ENCODE measurements around the gene NBL1.

Gene NBL1

GRCh38 chr1:19665496-19666465 is 21.7 kb downstream of the NBL1 start:
- Histone ChIP-seq H3K36me3 (replicated peaks in 1 of 2; ENCODE audit: control insufficient read depth in 2 of 2, insufficient read depth in 2 of 2, low read length in 2 of 2) (no peaks in the 10 kb centered on the region), H2AK5ac (ENCODE audit: low read depth, low read length) (no peak overlapping the region), H3K4me2 (ENCODE audit: insufficient read depth, low read length, poor library complexity, severe bottlenecking) (peak overlapping the region; percentile 89), H3K4me3 (ENCODE audit: low read length in 2 of 2) (peak overlapping the region in 1 of 2 donors; percentile 81), H4K8ac (ENCODE audit: low read depth, low read length) (peak overlapping the region; percentile 45), H2BK12ac (ENCODE audit: low read length) (no peak overlapping the region), H2BK15ac (ENCODE audit: low read length) (peak overlapping the region; percentile 44), H3K9me3 (replicated peaks in 1 of 2; ENCODE audit: control insufficient read depth in 2 of 2, insufficient read depth in 1 of 2, low read depth in 1 of 2, low read length in 2 of 2) (peaks cover 0 to 2% of the 10 kb centered on the region in 2 donors), H2BK120ac (ENCODE audit: low read depth, low read length) (no peak overlapping the region), H3K14ac (ENCODE audit: low read length) (no peak overlapping the region), H3K79me1 (ENCODE audit: low read depth, low read length) (peaks cover 2% of the 10 kb centered on the region), H2AFZ (ENCODE audit: low read length) (peak overlapping the region; percentile 64), H3K27ac (replicated peaks; ENCODE audit: low read length) (no peak overlapping the region), H3K27me3 (ENCODE audit: control insufficient read depth in 3 of 3, insufficient read depth in 3 of 3, low read depth in 1 of 3, low read length in 3 of 3) (peaks cover 20 to 82% (median 45%) of the 10 kb centered on the region in 3 experiments), H2BK5ac (ENCODE audit: low read length) (no peak overlapping the region), H3K4me1 (ENCODE audit: control insufficient read depth in 2 of 2, insufficient read depth in 1 of 2, low read depth in 1 of 2, low read length in 2 of 2) (no peaks in the 10 kb centered on the region), H4K91ac (ENCODE audit: low read depth, low read length, poor library complexity) (no peak overlapping the region), H3K18ac (ENCODE audit: low read length) (peak overlapping the region; percentile 70), H3K9ac (ENCODE audit: low read depth, low read length, poor library complexity) (peak overlapping the region; percentile 7), H3K23ac (ENCODE audit: low read depth, low read length, poor library complexity) (peak overlapping the region; percentile 95), H3K4ac (ENCODE audit: low read length) (no peak overlapping the region)
- DNase-seq (ENCODE audit: low spot score) = no peak
- no CpG with 5 or more reads among the region's 84 CpGs for WGBS, 2 donors (ENCODE audit: extremely low coverage in 2 of 2, insufficient read length in 2 of 2, insufficient replicate concordance in 1 of 2)

- no peak overlapping the region for H3K27ac ChIP-seq (replicated peaks; ENCODE audit: low read length)
- no peak overlapping the region for H2BK5ac ChIP-seq (ENCODE audit: low read length)
- H3K9ac ChIP-seq (ENCODE audit: low read depth, low read length, poor library complexity) = no peak overlapping the region
- H2BK12ac ChIP-seq (ENCODE audit: low read length) = no peak overlapping the region
- H2AK5ac ChIP-seq (ENCODE audit: low read depth, low read length) = no peak overlapping the region
- H3K4me1 ChIP-seq (ENCODE audit: control insufficient read depth in 2 of 2, insufficient read depth in 1 of 2, low read depth in 1 of 2, low read length in 2 of 2) = no peaks in the 10 kb centered on the region
- no peak overlapping the region for H3K18ac ChIP-seq (ENCODE audit: low read length)
- H3K79me1 ChIP-seq (ENCODE audit: low read depth, low read length) = peaks cover 2% of the 10 kb centered on the region
- no peak overlapping the region for H2AFZ ChIP-seq (ENCODE audit: low read length)
- no peak overlapping the region for H3K14ac ChIP-seq (ENCODE audit: low read length)
- H3K4ac ChIP-seq (ENCODE audit: low read length) = no peak overlapping the region
- DNase-seq (ENCODE audit: low spot score) = no peak
- H3K4me3 ChIP-seq (ENCODE audit: low read length in 2 of 2) = no peak overlapping the region
- H3K9me3 ChIP-seq (replicated peaks in 1 of 2; ENCODE audit: control insufficient read depth in 2 of 2, insufficient read depth in 1 of 2, low read depth in 1 of 2, low read length in 2 of 2) = peaks cover 0 to 2% of the 10 kb centered on the region in 2 donors
- no peaks in the 10 kb centered on the region for H3K36me3 ChIP-seq (replicated peaks in 1 of 2; ENCODE audit: control insufficient read depth in 2 of 2, insufficient read depth in 2 of 2, low read length in 2 of 2)
- H3K23ac ChIP-seq (ENCODE audit: low read depth, low read length, poor library complexity) = no peak overlapping the region
- H3K27me3 ChIP-seq (ENCODE audit: control insufficient read depth in 3 of 3, insufficient read depth in 3 of 3, low read depth in 1 of 3, low read length in 3 of 3) = peaks cover 20 to 82% (median 37%) of the 10 kb centered on the region in 3 experiments
- no peak overlapping the region for H4K8ac ChIP-seq (ENCODE audit: low read depth, low read length)
- no peak overlapping the region for H3K4me2 ChIP-seq (ENCODE audit: insufficient read depth, low read length, poor library complexity, severe bottlenecking)
- H4K91ac ChIP-seq (ENCODE audit: low read depth, low read length, poor library complexity) = no peak overlapping the region
- H2BK120ac ChIP-seq (ENCODE audit: low read depth, low read length) = no peak overlapping the region
- no peak overlapping the region for H2BK15ac ChIP-seq (ENCODE audit: low read length)
- WGBS, 2 donors (ENCODE audit: extremely low coverage in 2 of 2, insufficient read length in 2 of 2, insufficient replicate concordance in 1 of 2) = no CpG with 5 or more reads among the region's 8 CpGs
These were observed 24.8 kb downstream of the NBL1 start for GRCh38 chr1:19668888-19669287.

DNA sequence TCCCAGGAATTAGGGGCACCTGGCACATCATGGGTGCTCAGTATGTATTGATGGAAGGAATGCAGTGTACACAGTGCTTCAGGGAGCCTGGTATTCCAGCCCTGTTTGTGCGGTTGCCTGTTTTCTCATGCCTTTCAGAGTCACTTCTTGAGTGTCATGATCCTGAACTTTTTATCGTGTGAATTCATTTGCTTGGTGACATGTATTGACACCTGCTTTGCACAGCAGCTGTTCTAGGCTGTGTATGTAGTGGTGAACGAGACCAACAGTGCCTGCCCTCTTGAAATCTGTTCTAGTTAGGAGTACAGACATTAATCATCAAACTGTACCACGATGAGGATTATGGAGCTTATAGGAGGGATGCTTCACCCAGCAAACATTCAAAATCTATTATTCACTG is 26.7 kb downstream of the NBL1 start:
- no peak overlapping the region for H3K14ac ChIP-seq (ENCODE audit: low read length)
- H3K4me2 ChIP-seq (ENCODE audit: insufficient read depth, low read length, poor library complexity, severe bottlenecking) = no peak overlapping the region
- no peak overlapping the region for H4K8ac ChIP-seq (ENCODE audit: low read depth, low read length)
- H3K4ac ChIP-seq (ENCODE audit: low read length) = no peak overlapping the region
- no peaks in the 10 kb centered on the region for H3K9me3 ChIP-seq (replicated peaks in 1 of 2; ENCODE audit: control insufficient read depth in 2 of 2, insufficient read depth in 1 of 2, low read depth in 1 of 2, low read length in 2 of 2)
- no peaks in the 10 kb centered on the region for H3K4me1 ChIP-seq (ENCODE audit: control insufficient read depth in 2 of 2, insufficient read depth in 1 of 2, low read depth in 1 of 2, low read length in 2 of 2)
- H3K4me3 ChIP-seq (ENCODE audit: low read length in 2 of 2) = no peak overlapping the region
- H3K79me1 ChIP-seq (ENCODE audit: low read depth, low read length) = peaks cover 2% of the 10 kb centered on the region
- no peak overlapping the region for H4K91ac ChIP-seq (ENCODE audit: low read depth, low read length, poor library complexity)
- no peak overlapping the region for H3K27ac ChIP-seq (replicated peaks; ENCODE audit: low read length)
- no CpG with 5 or more reads among the region's 4 CpGs for WGBS, 2 donors (ENCODE audit: extremely low coverage in 2 of 2, insufficient read length in 2 of 2, insufficient replicate concordance in 1 of 2)
- H2AFZ ChIP-seq (ENCODE audit: low read length) = no peak overlapping the region
- H2BK120ac ChIP-seq (ENCODE audit: low read depth, low read length) = no peak overlapping the region
- H3K23ac ChIP-seq (ENCODE audit: low read depth, low read length, poor library complexity) = no peak overlapping the region
- no peak overlapping the region for H3K9ac ChIP-seq (ENCODE audit: low read depth, low read length, poor library complexity)
- H2AK5ac ChIP-seq (ENCODE audit: low read depth, low read length) = no peak overlapping the region
- H2BK12ac ChIP-seq (ENCODE audit: low read length) = no peak overlapping the region
- H3K27me3 ChIP-seq (ENCODE audit: control insufficient read depth in 3 of 3, insufficient read depth in 3 of 3, low read depth in 1 of 3, low read length in 3 of 3) = peaks cover 3 to 63% (median 18%) of the 10 kb centered on the region in 3 experiments
- DNase-seq (ENCODE audit: low spot score) = no peak
- H2BK15ac ChIP-seq (ENCODE audit: low read length) = no peak overlapping the region
- H3K36me3 ChIP-seq (replicated peaks in 1 of 2; ENCODE audit: control insufficient read depth in 2 of 2, insufficient read depth in 2 of 2, low read length in 2 of 2) = no peaks in the 10 kb centered on the region
- no peak overlapping the region for H3K18ac ChIP-seq (ENCODE audit: low read length)
- no peak overlapping the region for H2BK5ac ChIP-seq (ENCODE audit: low read length)

GRCh38 chr1:19672237-19672636 is 28.1 kb downstream of the NBL1 start:
- no peak overlapping the region for H4K8ac ChIP-seq (ENCODE audit: low read depth, low read length)
- no CpG with 5 or more reads among the region's 6 CpGs for WGBS, 2 donors (ENCODE audit: extremely low coverage in 2 of 2, insufficient read length in 2 of 2, insufficient replicate concordance in 1 of 2)
- no peak overlapping the region for H3K23ac ChIP-seq (ENCODE audit: low read depth, low read length, poor library complexity)
- H4K91ac ChIP-seq (ENCODE audit: low read depth, low read length, poor library complexity) = no peak overlapping the region
- H3K4ac ChIP-seq (ENCODE audit: low read length) = no peak overlapping the region
- no peak overlapping the region for H3K4me3 ChIP-seq (ENCODE audit: low read length in 2 of 2)
- H3K14ac ChIP-seq (ENCODE audit: low read length) = no peak overlapping the region
- H3K18ac ChIP-seq (ENCODE audit: low read length) = no peak overlapping the region
- no peak for DNase-seq (ENCODE audit: low spot score)
- no peak overlapping the region for H2AK5ac ChIP-seq (ENCODE audit: low read depth, low read length)
- no peaks in the 10 kb centered on the region for H3K9me3 ChIP-seq (replicated peaks in 1 of 2; ENCODE audit: control insufficient read depth in 2 of 2, insufficient read depth in 1 of 2, low read depth in 1 of 2, low read length in 2 of 2)
- H3K27ac ChIP-seq (replicated peaks; ENCODE audit: low read length) = no peak overlapping the region
- no peaks in the 10 kb centered on the region for H3K36me3 ChIP-seq (replicated peaks in 1 of 2; ENCODE audit: control insufficient read depth in 2 of 2, insufficient read depth in 2 of 2, low read length in 2 of 2)
- H3K9ac ChIP-seq (ENCODE audit: low read depth, low read length, poor library complexity) = no peak overlapping the region
- no peaks in the 10 kb centered on the region for H3K79me1 ChIP-seq (ENCODE audit: low read depth, low read length)
- no peak overlapping the region for H2BK120ac ChIP-seq (ENCODE audit: low read depth, low read length)
- H3K27me3 ChIP-seq (ENCODE audit: control insufficient read depth in 3 of 3, insufficient read depth in 3 of 3, low read depth in 1 of 3, low read length in 3 of 3) = peaks cover 0 to 48% (median 5%) of the 10 kb centered on the region in 3 experiments
- no peak overlapping the region for H2BK12ac ChIP-seq (ENCODE audit: low read length)
- H3K4me1 ChIP-seq (ENCODE audit: control insufficient read depth in 2 of 2, insufficient read depth in 1 of 2, low read depth in 1 of 2, low read length in 2 of 2) = no peaks in the 10 kb centered on the region
- no peak overlapping the region for H2BK15ac ChIP-seq (ENCODE audit: low read length)
- H3K4me2 ChIP-seq (ENCODE audit: insufficient read depth, low read length, poor library complexity, severe bottlenecking) = no peak overlapping the region
- no peak overlapping the region for H2AFZ ChIP-seq (ENCODE audit: low read length)
- H2BK5ac ChIP-seq (ENCODE audit: low read length) = no peak overlapping the region

All from neuronal stem cell (in vitro differentiated cells).